ENCODE measurements around the gene NFKBIZ.

GRCh38 chr3:101840066-101840465 is 9.2 kb upstream of the NFKBIZ start:
- TF ChIP-seq POLR2A (IDR thresholded peaks at IDR 0.05; ENCODE audit: low read depth, low read length), result no peak
- TF ChIP-seq POLR2AphosphoS5 (IDR thresholded peaks at IDR 0.05; ENCODE audit: low read depth, low read length), result no peak
- TF ChIP-seq TAF1 (IDR thresholded peaks at IDR 0.05; ENCODE audit: low read depth, low read length), result no peak
- no peak for TF ChIP-seq SPI1 (IDR thresholded peaks at IDR 0.05; ENCODE audit: low read depth, low read length)
- TF ChIP-seq POU2F2 (IDR thresholded peaks at IDR 0.05; ENCODE audit: low read depth, low read length), result no peak
- no peak for TF ChIP-seq PAX5 (IDR thresholded peaks at IDR 0.05; ENCODE audit: insufficient read depth, low read length, severe bottlenecking)
